Fibroblast of lung (primary cell): Measurements from ENCODE around the gene PTPRM.

Experiments
- EZH2 ChIP-seq: IDR thresholded peaks from 2 replicates; pipeline ENCODE4 v1.5.1; 2012; ENCODE audit warnings: low read length, control low read depth, mild to moderate bottlenecking; ENCODE audit errors: missing control alignments
- TF ChIP-seq, protein P1 (sequence below), 2 donors: IDR thresholded peaks in 1 of 2; conservative IDR thresholded peaks in 1 of 2; 1 replicate in 1 of 2; 2 replicates in 1 of 2; pipeline ENCODE4 v1.5.1; 2011 to 2012; ENCODE audit warnings: low read length in 2 of 2, control low read depth in 1 of 2, inconsistent platforms in 1 of 2, low read depth in 1 of 2, mild to moderate bottlenecking in 1 of 2

GRCh38 chr18:8114480-8114879 is 547.4 kb downstream of the PTPRM start:
- TF ChIP-seq, protein P1, sequence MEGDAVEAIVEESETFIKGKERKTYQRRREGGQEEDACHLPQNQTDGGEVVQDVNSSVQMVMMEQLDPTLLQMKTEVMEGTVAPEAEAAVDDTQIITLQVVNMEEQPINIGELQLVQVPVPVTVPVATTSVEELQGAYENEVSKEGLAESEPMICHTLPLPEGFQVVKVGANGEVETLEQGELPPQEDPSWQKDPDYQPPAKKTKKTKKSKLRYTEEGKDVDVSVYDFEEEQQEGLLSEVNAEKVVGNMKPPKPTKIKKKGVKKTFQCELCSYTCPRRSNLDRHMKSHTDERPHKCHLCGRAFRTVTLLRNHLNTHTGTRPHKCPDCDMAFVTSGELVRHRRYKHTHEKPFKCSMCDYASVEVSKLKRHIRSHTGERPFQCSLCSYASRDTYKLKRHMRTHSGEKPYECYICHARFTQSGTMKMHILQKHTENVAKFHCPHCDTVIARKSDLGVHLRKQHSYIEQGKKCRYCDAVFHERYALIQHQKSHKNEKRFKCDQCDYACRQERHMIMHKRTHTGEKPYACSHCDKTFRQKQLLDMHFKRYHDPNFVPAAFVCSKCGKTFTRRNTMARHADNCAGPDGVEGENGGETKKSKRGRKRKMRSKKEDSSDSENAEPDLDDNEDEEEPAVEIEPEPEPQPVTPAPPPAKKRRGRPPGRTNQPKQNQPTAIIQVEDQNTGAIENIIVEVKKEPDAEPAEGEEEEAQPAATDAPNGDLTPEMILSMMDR (conservative IDR thresholded peaks at IDR 0.05 in 1 of 2, IDR thresholded peaks at IDR 0.05 in 1 of 2; ENCODE audit: low read depth in 1 of 2, low read length in 2 of 2): no peak
- TF ChIP-seq EZH2: no peak
